ENCODE measurements around the gene RTL10. TPM values are rescaled to one million over a fixed set of nuclear protein-coding genes. Genes with fewer than 3 reads are reported as not detected.

RTL10 gene
- total and polyA plus RNA-seq, 2 of the 13 experiments (the other 11 are each of a cell fraction or from before 2014, with no cell fraction given): 14.1 to 15.8 TPM

DNA sequence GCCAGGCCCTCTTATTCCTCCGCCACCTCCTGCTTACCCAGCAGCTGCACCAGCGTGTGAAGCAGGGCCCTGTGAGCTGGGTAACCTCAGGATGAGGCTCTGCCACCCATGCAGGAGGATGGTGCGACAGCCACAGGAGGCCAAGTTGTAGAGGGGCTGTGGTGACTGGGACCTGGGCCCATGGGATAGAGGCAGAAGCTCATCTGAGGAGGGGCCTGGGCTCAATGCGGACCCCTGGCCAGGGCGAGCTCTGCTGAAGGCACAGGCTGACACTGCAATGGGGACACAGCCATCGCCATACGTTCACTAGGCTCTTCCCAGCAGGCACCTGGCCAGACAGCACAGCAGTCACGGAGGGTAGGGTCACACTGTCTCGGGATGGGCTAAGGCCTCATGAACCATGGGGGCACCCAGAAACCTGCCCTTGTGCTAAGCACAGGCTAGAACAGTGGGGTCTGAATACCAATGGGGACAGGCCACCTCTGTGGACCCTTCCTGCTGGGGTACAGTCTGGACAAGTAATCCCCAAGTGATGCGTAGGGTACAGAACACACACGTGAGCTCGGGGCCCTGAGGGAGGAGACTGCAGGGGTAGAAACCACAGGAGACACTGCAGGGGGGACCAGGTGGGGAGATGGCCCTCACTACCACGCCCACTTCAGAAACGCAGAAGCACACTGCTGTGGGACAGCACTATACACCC, 35.3 kb downstream of the RTL10 start:
- no peak overlapping the region for H2AFZ ChIP-seq (ENCODE audit: low read length)
- FAIRE-seq: no peak
- H3K27me3 ChIP-seq (ENCODE audit: control insufficient read depth in 1 of 2, insufficient read depth in 2 of 2, low read length in 2 of 2): no peaks in the 10 kb centered on the region
- ATAC-seq: no peak
- no peaks in the 10 kb centered on the region for H3K36me3 ChIP-seq (replicated peaks in 1 of 2; ENCODE audit: control insufficient read depth in 1 of 2, insufficient read depth in 2 of 2, low read length in 2 of 2)
- in situ Hi-C loops (cut with HindIII; ENCODE audit: extremely low pct_ligation_motif_present, low pct_unique_long_range_greater_than_20kb) (no loop called here), intact Hi-C loops (cut with micrococcal nuclease; ENCODE audit: unreplicated experiment) (no loop called here)
- H3K79me2 ChIP-seq (ENCODE audit: insufficient read depth, low read length): no peaks in the 10 kb centered on the region
- no peak overlapping the region for H3K27ac ChIP-seq (ENCODE audit: extremely low read length, insufficient read depth, low read length)
- H3K9me3 ChIP-seq (ENCODE audit: low read length): no peaks in the 10 kb centered on the region
- WGBS (ENCODE audit: low lambda C conversion rate): 92% methylated on average over 5 of the region's 14 CpGs
- peaks cover 16% of the 10 kb centered on the region for H3K4me1 ChIP-seq (ENCODE audit: insufficient read depth, low read length)
- H3K4me3 ChIP-seq (replicated peaks in 1 of 3; ENCODE audit: insufficient read depth in 1 of 3, low read depth in 2 of 3, low read length in 3 of 3): no peak overlapping the region
- H3K9ac ChIP-seq (ENCODE audit: insufficient read depth, low read depth, low read length): no peak overlapping the region
- ChIA-PET POLR2A (no interaction called here), CTCF (ENCODE audit: low intra/inter-chr PET ratio, low total read pairs) (no interaction called here)
- BruUV-seq (replicated peaks): no TSS peak
- TF ChIP-seq DNMT3B (CRISPR knock-in tag; conservative IDR thresholded peaks at IDR 0.05) (no peak), ZNF20 (CRISPR knock-in tag; IDR thresholded peaks at IDR 0.05) (no peak), ZBTB43 (CRISPR knock-in tag; conservative IDR thresholded peaks at IDR 0.05) (no peak), SRF (IDR thresholded peaks at IDR 0.05; ENCODE audit: low read depth, low read length) (no peak), ZSCAN20 (CRISPR knock-in tag; IDR thresholded peaks at IDR 0.05; ENCODE audit: borderline replicate concordance) (no peak), ATF2 (CRISPR knock-in tag; IDR thresholded peaks at IDR 0.05) (no peak), GABPB1 (CRISPR knock-in tag; IDR thresholded peaks at IDR 0.05) (no peak), ATAD3A (CRISPR knock-in tag; IDR thresholded peaks at IDR 0.05) (no peak), ELF4 (CRISPR knock-in tag; IDR thresholded peaks at IDR 0.05; ENCODE audit: borderline replicate concordance) (no peak), ZNF713 (CRISPR knock-in tag; IDR thresholded peaks at IDR 0.05) (no peak), ISL2 (CRISPR knock-in tag; IDR thresholded peaks at IDR 0.05) (no peak), REXO4 (CRISPR knock-in tag; IDR thresholded peaks at IDR 0.05; ENCODE audit: borderline replicate concordance) (no peak), TCF12 (IDR thresholded peaks at IDR 0.05) (no peak), TCF12 (CRISPR knock-in tag; IDR thresholded peaks at IDR 0.05) (no peak), ZNF30 (CRISPR knock-in tag; IDR thresholded peaks at IDR 0.05) (no peak)
- TF ChIP-seq, protein P1, sequence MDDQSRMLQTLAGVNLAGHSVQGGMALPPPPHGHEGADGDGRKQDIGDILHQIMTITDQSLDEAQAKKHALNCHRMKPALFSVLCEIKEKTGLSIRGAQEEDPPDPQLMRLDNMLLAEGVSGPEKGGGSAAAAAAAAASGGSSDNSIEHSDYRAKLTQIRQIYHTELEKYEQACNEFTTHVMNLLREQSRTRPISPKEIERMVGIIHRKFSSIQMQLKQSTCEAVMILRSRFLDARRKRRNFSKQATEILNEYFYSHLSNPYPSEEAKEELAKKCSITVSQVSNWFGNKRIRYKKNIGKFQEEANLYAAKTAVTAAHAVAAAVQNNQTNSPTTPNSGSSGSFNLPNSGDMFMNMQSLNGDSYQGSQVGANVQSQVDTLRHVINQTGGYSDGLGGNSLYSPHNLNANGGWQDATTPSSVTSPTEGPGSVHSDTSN (CRISPR knock-in tag; IDR thresholded peaks at IDR 0.05; ENCODE audit: borderline replicate concordance): no peak
- TF ChIP-seq, protein P2, sequence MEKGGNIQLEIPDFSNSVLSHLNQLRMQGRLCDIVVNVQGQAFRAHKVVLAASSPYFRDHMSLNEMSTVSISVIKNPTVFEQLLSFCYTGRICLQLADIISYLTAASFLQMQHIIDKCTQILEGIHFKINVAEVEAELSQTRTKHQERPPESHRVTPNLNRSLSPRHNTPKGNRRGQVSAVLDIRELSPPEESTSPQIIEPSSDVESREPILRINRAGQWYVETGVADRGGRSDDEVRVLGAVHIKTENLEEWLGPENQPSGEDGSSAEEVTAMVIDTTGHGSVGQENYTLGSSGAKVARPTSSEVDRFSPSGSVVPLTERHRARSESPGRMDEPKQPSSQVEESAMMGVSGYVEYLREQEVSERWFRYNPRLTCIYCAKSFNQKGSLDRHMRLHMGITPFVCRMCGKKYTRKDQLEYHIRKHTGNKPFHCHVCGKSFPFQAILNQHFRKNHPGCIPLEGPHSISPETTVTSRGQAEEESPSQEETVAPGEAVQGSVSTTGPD (CRISPR knock-in tag; IDR thresholded peaks at IDR 0.05): no peak
- no peak overlapping the region for H3K4me2 ChIP-seq (ENCODE audit: low read depth, low read length)
- no peak for DNase-seq (ENCODE audit: low spot score)
- no peaks in the 10 kb centered on the region for H4K20me1 ChIP-seq (ENCODE audit: insufficient read depth, low read length)

Measured in HepG2 (cell line).